ENCODE data around the gene DUSP18. TPM values are rescaled to one million over a fixed set of nuclear protein-coding genes. Genes with fewer than 3 reads are reported as not detected.

DUSP18 gene
- polyA plus RNA-seq, 1 of the 3 experiments (the other 2 are of a cell fraction) = 11.7 TPM

- peaks cover 0 to 12% of the 10 kb centered on the region in 2 experiments; a peak in 2 of 4 replicates for H3K4me1 ChIP-seq (ENCODE audit: control insufficient read depth in 1 of 2, insufficient read depth in 2 of 2, low read depth in 1 of 2, low read length in 1 of 2)
- POLR2A ChIA-PET = interaction anchor here (0.5 to 1.4 kb wide), 3 partner anchors 15 to 39 kb away, joined by 4 read pairs; no protein-coding TSS in a partner anchor
- H3K27me3 ChIP-seq (ENCODE audit: insufficient read depth) = no peaks in the 10 kb centered on the region
- peak overlapping the region; percentile 70 for H3K9ac ChIP-seq
- no peaks in the 10 kb centered on the region for H3K9me2 ChIP-seq
- H4K20me1 ChIP-seq (ENCODE audit: insufficient read depth) = no peaks in the 10 kb centered on the region
- peaks cover 0 to 4% of the 10 kb centered on the region in 2 experiments for H3K36me3 ChIP-seq (replicated peaks in 1 of 2; ENCODE audit: control insufficient read depth in 1 of 2, insufficient read depth in 2 of 2, low read length in 1 of 2)
- H3K4me2 ChIP-seq = peak overlapping the region; percentile 74
- no peak for DNase-seq
- peak overlapping the region; percentile 51 to 73; a peak in 3 of 4 replicates for H3K27ac ChIP-seq (ENCODE audit: low read depth in 2 of 2, low read length in 1 of 2)
- H3K79me2 ChIP-seq (ENCODE audit: insufficient read depth) = peaks cover 16% of the 10 kb centered on the region; the same call in 1 of the 2 replicates
- H3K9me3 ChIP-seq = no peaks in the 10 kb centered on the region
- peak overlapping the region; percentile 65 to 71 for H3K4me3 ChIP-seq (ENCODE audit: low read depth in 2 of 2, low read length in 1 of 2)
- peak overlapping the region; percentile 96; the same call in 1 of the 2 replicates for H2AFZ ChIP-seq (ENCODE audit: low read depth)
- CTCF ChIA-PET = interaction anchor here (0.8 to 2.6 kb wide), 9 partner anchors 9 to 224 kb away, joined by 3 to 13 read pairs (median 4); partner anchors contain the start of gene OSBP2
- 9% methylated on average over 13 of the region's 18 CpGs for WGBS (ENCODE audit: low lambda C conversion rate)
- H3F3A ChIP-seq (replicated peaks; ENCODE audit: insufficient read depth) = no peaks in the 10 kb centered on the region
- no peak for TF ChIP-seq ZBTB33 (IDR thresholded peaks at IDR 0.05; ENCODE audit: borderline replicate concordance, low read depth)
- TF ChIP-seq NFIC (IDR thresholded peaks at IDR 0.05; ENCODE audit: borderline replicate concordance) = no peak
- no peak for TF ChIP-seq RCOR1 (IDR thresholded peaks at IDR 0.05; ENCODE audit: low read length)
- no peak for TF ChIP-seq YY1 (IDR thresholded peaks at IDR 0.05; ENCODE audit: low read depth)
- no peak for TF ChIP-seq PBX3 (IDR thresholded peaks at IDR 0.05)
- TF ChIP-seq, protein P1, sequence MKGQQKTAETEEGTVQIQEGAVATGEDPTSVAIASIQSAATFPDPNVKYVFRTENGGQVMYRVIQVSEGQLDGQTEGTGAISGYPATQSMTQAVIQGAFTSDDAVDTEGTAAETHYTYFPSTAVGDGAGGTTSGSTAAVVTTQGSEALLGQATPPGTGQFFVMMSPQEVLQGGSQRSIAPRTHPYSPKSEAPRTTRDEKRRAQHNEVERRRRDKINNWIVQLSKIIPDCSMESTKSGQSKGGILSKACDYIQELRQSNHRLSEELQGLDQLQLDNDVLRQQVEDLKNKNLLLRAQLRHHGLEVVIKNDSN (IDR thresholded peaks at IDR 0.05; ENCODE audit: borderline replicate concordance, low read depth) = no peak
- no peak for TF ChIP-seq FOXM1 (IDR thresholded peaks at IDR 0.05; ENCODE audit: low read depth)
Measured at GRCh38 chr22:30667107-30667493, 575 bp downstream of the DUSP18 start.

- WGBS (ENCODE audit: low lambda C conversion rate) = 100% methylated on average over 4 of the region's 4 CpGs
- Histone ChIP-seq H3F3A (replicated peaks; ENCODE audit: insufficient read depth) (no peaks in the 10 kb centered on the region), H3K4me3 (ENCODE audit: low read depth in 2 of 2, low read length in 1 of 2) (0 out of 4 replicates have a peak overlapping the region, but pooled peaks of 1 of the 2 experiments have one; percentile 71), H3K36me3 (replicated peaks in 1 of 2; ENCODE audit: control insufficient read depth in 1 of 2, insufficient read depth in 2 of 2, low read length in 1 of 2) (peaks cover 0 to 4% of the 10 kb centered on the region in 2 experiments), H3K9me2 (no peaks in the 10 kb centered on the region), H2AFZ (ENCODE audit: low read depth) (no peak overlapping the region), H3K27me3 (ENCODE audit: insufficient read depth) (no peaks in the 10 kb centered on the region), H3K9me3 (no peaks in the 10 kb centered on the region), H3K27ac (ENCODE audit: low read depth in 2 of 2, low read length in 1 of 2) (no peak overlapping the region), H4K20me1 (ENCODE audit: insufficient read depth) (no peaks in the 10 kb centered on the region), H3K79me2 (ENCODE audit: insufficient read depth) (peaks cover 16% of the 10 kb centered on the region; the same call in 1 of the 2 replicates), H3K4me2 (peak overlapping the region; percentile 74; the same call in 1 of the 2 replicates), H3K4me1 (ENCODE audit: control insufficient read depth in 1 of 2, insufficient read depth in 2 of 2, low read depth in 1 of 2, low read length in 1 of 2) (peaks cover 0 to 12% of the 10 kb centered on the region in 2 experiments; a peak in 2 of 4 replicates), H3K9ac (no peak overlapping the region)
- ChIA-PET CTCF (interaction anchor here (2.6 kb wide), 1 partner anchor 90 kb away, joined by 13 read pairs; no protein-coding TSS in a partner anchor), POLR2A (no interaction called here)
- no peak for DNase-seq
- TF ChIP-seq JUND (IDR thresholded peaks at IDR 0.05) (no peak), FOSL2 (IDR thresholded peaks at IDR 0.05; ENCODE audit: borderline replicate concordance, low read depth) (no peak), MXI1 (IDR thresholded peaks at IDR 0.05; ENCODE audit: low read depth, low read length) (no peak), NFIC (IDR thresholded peaks at IDR 0.05; ENCODE audit: borderline replicate concordance) (no peak), POLR2AphosphoS5 (IDR thresholded peaks at IDR 0.05; ENCODE audit: low read depth, low read length) (no peak), REST (IDR thresholded peaks at IDR 0.05; ENCODE audit: low read depth, low read length) (no peak), MAX (IDR thresholded peaks at IDR 0.05; ENCODE audit: low read depth) (no peak), FOXJ3 (CRISPR knock-in tag; IDR thresholded peaks at IDR 0.05) (no peak), RAD21 (IDR thresholded peaks at IDR 0.05; ENCODE audit: low read length) (no peak), TCF12 (IDR thresholded peaks at IDR 0.05) (no peak), RCOR1 (IDR thresholded peaks at IDR 0.05; ENCODE audit: low read length) (no peak)
Measured at GRCh38 chr22:30665786-30666185, 1.9 kb downstream of the DUSP18 start.
